GM18858 (cell line): ENCODE data around the gene ATXN1.

Experiments used
- ATAC-seq: cut with Tn5 transposase; IDR thresholded peaks from one replicate; pipeline ENCODE4 v1.9.1; 2021; ENCODE audit not compliant: unreplicated experiment

The ATXN1 gene

GRCh38 chr6:16514249-16514648 lies 247.0 kb downstream of the ATXN1 start:
- no peak for ATAC-seq

GRCh38 chr6:16512544-16513290 lies 248.5 kb downstream of the ATXN1 start:
- no peak for ATAC-seq

GRCh38 chr6:16511723-16512489 lies 249.4 kb downstream of the ATXN1 start:
- peak; percentile 38 for ATAC-seq

DNA sequence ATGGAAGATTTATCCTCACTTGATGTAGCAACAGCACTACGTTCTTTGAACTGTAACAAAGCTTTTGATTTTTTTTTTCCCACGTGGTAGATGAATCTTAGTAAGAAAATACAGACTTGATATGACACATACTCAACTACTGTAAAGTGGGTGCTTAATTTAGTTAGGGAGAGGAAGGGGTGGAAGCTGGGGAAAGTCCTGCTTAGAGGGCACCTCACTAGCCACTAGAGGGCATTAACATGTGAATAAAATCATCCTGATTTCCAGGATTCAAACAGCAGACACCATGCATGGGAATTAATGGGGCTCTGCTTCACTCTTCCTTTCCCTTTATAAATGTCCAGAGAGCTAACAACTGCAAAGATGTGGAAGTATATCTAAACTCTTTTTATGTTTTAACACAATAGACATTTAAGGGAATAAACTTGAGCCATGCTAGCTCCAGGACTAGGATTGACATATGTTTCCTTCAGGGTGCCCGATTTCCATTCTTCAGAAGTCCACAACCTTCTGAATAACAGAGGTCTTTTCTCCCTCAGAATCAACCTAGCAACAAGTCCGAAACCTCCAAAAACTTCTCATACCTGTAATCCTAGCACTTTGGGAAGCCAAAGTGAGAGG lies 250.1 kb downstream of the ATXN1 start:
- no peak for ATAC-seq

- ATAC-seq = no peak
These were observed 251.0 kb downstream of the ATXN1 start for GRCh38 chr6:16510245-16510644.

DNA sequence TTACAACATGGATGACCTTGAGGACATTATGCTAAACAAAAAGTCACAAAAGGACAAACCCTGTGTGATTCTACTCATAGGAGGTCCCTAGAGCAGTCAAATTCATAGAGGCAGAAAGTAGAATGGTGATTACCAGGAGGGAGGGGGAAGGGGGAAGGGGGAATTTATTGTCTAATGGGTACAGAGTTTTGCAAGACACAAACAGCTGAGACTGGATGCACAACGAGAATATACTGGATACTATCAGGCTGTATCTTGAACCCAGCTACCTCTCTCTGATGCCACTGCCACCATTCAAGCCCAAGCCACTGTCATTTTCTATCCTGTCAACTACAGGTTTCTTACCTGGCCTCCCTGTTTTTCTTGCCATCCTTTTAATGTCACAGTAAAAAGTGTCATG lies 252.3 kb downstream of the ATXN1 start:
- ATAC-seq = no peak

DNA sequence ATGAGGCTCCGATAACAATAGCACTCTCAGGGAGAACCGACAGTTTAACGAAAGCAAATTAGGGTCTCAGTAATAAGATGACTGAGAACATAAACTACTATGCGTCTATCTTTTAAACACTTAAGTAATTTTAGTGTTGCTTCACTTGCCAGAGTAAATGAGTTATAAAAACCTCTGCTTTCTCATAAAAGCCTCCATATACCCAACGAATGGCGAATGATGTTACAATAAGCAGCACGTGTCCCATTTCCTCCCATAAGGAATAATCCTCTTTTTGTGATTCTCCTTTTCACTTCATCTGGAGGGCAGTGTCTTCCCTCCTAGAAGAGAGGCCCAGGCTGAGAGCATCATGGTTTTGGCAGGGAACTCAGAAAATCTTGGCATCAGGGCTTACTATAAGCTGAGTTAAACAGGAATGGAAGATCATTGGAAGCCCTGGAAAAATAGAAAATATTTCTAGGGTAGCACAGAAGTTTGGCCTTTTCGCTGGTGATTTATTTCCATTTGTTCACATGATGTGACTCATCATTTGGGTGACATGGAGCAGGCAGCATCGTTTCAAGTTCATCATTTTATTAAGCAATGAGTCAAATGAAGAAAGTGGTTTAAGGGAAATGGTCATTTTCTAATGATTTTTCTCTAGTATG lies 255.4 kb downstream of the ATXN1 start:
- ATAC-seq = no peak

DNA sequence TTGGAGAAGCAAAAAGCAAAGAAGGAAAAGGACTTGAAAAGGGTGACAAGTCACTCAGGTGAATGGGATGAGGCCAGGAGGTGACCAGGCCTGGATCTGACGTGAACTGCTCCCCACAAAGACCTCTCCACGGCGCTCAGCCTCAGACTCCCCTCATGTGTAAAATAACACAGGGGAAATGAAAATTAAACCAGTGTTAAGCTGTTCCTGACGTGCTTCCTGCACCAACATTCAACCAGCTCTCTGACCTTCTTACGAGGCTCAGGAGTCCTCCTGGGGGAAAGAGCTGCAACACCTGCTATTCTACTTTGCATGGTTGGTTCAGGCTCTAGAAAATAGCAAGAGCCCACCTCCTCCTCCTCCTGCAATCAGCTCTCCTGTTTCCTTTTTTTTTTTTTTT lies 256.7 kb downstream of the ATXN1 start:
- no peak for ATAC-seq

DNA sequence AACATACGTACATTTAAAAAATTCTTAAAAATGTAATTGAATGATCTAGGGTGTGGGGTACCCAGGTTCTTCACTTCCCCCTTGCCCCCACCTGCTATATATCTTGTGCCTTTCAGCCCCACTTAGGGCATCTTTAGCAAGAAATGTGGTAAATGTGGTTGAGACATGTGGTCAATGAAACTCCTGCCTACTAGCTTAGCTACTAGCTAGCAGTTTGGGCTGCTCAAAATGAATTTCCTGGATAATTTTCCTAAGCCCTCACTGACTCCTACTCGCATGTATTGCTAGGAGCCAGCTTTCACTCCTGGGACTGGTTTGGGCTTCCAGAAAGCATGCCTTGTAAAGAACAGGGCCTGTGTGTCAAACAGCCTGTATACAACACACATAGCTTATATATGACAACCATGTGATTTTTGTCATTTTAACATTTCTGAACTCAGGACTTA lies 257.3 kb downstream of the ATXN1 start:
- ATAC-seq = peak; percentile 74

DNA sequence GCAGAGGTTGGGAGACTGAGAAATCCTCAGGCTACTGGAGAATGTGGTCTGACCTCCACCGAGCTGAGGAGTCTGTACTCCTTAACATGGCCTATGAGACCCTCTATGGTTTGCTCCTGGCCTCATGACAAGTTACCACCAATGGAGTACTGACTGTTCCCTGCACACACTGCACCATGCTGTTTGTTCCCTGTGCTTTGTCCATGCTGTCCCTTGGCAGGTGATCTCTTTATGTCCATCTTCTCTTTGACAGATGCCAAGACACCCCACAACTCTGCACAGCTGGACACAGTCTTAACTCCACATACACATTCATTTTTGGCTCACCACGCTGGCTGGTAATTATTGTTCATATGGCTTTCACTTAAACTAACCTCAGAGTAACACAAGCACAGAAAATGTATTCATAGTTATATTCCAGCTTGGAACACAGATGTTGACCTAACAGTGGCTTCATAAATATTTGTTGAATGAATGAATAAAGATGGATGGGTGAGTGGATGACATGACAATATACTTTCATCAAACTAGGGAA lies 258.0 kb downstream of the ATXN1 start:
- ATAC-seq = no peak

DNA sequence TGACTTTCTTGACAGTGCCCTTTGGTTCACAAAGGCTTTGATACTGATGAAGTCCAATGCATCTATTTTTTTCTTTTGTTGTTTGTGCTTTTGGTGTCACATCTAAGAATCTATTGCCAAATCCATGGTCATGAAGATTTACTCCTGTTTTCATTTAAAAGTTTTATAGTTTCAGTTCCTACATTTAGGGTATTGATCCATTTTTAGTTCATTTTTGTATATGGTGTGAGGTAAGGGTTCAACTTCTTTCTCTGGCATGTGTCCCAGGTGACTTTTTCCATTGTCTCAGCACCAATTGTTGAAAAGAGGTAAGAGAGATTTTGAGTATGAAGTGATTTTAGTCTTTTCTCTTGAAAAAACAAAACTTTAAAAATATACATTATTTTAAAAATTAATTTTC lies 262.3 kb downstream of the ATXN1 start:
- ATAC-seq = no peak

DNA sequence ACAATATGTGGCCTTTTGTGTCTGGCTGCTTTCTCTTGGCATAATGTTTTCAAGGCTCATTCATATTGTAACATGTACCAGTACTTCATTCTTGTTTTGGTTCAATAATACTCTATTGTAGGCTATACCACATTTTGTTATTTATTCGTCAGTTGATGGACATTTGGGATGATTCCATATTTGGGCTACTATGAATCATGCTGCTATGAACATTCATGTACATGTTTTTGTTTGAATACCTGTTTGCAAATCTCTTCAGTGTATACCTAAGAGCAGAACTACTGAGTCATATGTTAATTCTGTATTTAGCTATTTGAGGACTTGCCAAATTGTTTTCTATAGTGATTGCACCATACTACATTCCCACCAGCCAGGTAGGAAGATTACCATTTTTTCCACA lies 263.0 kb downstream of the ATXN1 start:
- no peak for ATAC-seq

- ATAC-seq = no peak
These were observed 264.1 kb downstream of the ATXN1 start for GRCh38 chr6:16496991-16497801.

- ATAC-seq = no peak
These were observed 265.1 kb downstream of the ATXN1 start for GRCh38 chr6:16496210-16496609.

- peak; percentile 83 for ATAC-seq
These were observed 266.5 kb downstream of the ATXN1 start for GRCh38 chr6:16494793-16495192.

DNA sequence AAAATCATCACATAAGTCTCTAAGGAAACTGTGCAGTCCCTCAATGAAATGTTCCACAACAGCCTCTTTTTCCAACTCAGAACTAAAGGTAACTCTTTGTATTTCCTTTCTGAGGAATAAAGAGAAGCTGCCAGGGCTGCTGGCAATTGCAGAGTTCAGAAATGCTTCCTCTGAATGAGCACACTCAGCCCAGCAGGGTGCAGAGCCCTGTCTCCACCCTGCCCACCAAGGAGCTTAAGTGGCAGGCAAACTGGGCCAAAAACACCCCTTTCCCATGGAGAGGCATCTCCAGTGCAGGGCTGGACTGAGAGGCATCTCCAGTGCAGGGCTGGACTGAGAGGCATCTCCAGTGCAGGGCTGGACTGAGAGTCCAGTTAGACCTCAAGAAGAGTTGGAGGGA lies 267.5 kb downstream of the ATXN1 start:
- no peak for ATAC-seq

- ATAC-seq = no peak
These were observed 268.1 kb downstream of the ATXN1 start for GRCh38 chr6:16493112-16493511.

DNA sequence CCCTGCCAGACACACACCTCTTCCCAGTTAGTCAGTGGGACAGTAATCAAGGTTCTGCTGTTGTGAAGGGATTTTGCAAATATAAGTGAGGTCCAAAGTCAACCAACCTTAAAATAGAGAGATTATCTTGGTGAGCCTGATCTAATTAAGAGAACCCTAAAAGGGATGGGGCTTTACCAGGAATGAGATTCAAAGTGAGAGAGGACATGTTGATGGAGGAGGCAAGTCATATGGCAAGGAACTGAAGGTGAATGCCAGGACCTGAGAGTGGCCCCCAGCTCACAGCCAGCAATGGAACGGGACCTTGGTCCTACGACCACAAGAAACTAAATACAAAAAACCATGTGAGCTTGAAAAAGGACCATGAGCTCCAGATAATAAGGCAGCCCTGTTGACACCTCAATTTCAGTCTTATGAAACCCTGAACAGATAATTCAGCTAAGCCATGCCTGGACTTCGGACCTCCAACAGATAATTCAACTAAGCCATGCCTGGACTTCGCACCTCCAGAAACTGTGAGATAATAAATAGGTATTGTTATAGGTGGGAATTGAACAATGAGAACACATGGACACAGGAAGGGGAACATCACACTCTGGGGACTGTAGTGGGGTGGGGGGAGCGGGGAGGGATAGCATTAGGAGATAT lies 269.5 kb downstream of the ATXN1 start:
- no peak for ATAC-seq

DNA sequence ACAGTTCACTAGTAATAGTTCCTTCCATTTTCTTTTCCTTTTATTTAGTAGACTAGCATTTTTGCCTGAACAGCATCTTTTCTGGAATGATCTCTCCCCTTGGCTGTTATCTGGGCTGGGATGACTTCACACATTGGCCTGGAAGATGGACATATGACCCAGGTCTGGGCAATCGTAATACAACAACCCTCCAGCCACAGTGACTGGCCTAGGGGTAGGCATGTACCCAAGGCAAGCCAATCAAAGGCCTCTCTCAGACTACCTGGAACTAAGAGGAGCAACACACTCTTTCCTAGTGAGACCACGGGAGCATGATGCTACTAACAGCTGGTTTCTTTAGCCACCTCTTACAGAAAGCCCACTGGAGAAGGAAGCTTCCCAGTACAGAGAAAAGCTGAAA lies 270.6 kb downstream of the ATXN1 start:
- ATAC-seq = no peak

DNA sequence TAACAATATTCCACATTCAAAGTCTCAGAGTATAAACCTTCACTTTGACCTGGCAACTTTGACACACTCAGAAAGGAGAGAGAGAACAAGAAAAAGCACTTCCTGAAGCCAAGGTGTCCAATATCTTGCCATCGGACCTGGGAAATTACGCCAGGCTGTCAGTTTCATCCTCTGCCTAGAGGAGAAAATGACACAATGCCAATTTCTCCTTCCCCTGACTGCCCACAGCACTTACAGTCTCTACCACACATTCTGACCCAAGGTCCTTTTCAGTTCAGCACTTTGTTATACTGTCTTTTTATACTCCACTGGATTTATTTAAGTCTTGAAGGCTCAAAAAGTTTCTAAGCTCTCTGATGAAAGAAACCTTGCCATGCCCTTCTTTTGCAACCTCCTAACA lies 272.4 kb downstream of the ATXN1 start:
- ATAC-seq = no peak
